NCI-H524 (cell line): ENCODE results near the gene GATA1.
"Not testable (repeated sequence)": the region's sequence is repeated elsewhere in the genome, so short reads cannot be mapped to it uniquely, and the experiment has no call there.

Source experiments
- DNase-seq, 2 experiments: peaks; one replicate each; lab custom pipeline; 2025; lab: John Stamatoyannopoulos, UW

The GATA1 gene

GRCh38 chrX:48814722-48815121 lies 28.3 kb downstream of the GATA1 start:
- no peak for DNase-seq

GRCh38 chrX:48815266-48815665 lies 28.9 kb downstream of the GATA1 start:
- no peak for DNase-seq

- peak in 1 of 2 experiments; percentile 19 for DNase-seq
Observed at GRCh38 chrX:48816014-48816810, 29.8 kb downstream of the GATA1 start.

GRCh38 chrX:48818098-48818497 lies 31.7 kb downstream of the GATA1 start:
- no peak for DNase-seq

GRCh38 chrX:48818866-48819265 lies 32.5 kb downstream of the GATA1 start:
- DNase-seq = no peak

- DNase-seq = not testable (repeated sequence)
Observed at GRCh38 chrX:48819394-48819793, 33.0 kb downstream of the GATA1 start.

- DNase-seq = no peak
Observed at GRCh38 chrX:48823053-48823452, 36.7 kb downstream of the GATA1 start.

GRCh38 chrX:48824066-48824465 lies 37.7 kb downstream of the GATA1 start:
- DNase-seq = no peak

GRCh38 chrX:48826135-48826875 lies 39.9 kb downstream of the GATA1 start, which contains the start of gene ERAS:
ERAS (plus strand) TSS chrX:48826513; CDS start chrX:48829124, 2,611 bp downstream.
- DNase-seq = no peak

GRCh38 chrX:48826876-48827653 lies 40.7 kb downstream of the GATA1 start:
- no peak for DNase-seq

GRCh38 chrX:48827654-48827968 lies 41.2 kb downstream of the GATA1 start:
- DNase-seq = no peak

GRCh38 chrX:48829016-48829735 lies 42.8 kb downstream of the GATA1 start:
- DNase-seq = no peak

- no peak for DNase-seq
Observed at GRCh38 chrX:48831136-48831908, 44.9 kb downstream of the GATA1 start.

GRCh38 chrX:48831909-48832291 lies 45.5 kb downstream of the GATA1 start:
- DNase-seq = no peak

- peak in 1 of 2 experiments; percentile 16 for DNase-seq
Observed at GRCh38 chrX:48833542-48834138, 47.2 kb downstream of the GATA1 start.

GRCh38 chrX:48834383-48834709 lies 48.0 kb downstream of the GATA1 start:
- peak in 1 of 2 experiments; percentile 33 for DNase-seq

- peak; percentile 69 to 84 for DNase-seq
Observed at GRCh38 chrX:48835524-48836329, 49.3 kb downstream of the GATA1 start, which contains the start of gene PCSK1N. PCSK1N (minus strand) TSS chrX:48835610; CDS start chrX:48835532, 78 bp downstream.

GRCh38 chrX:48839686-48840085 lies 53.3 kb downstream of the GATA1 start:
- no peak for DNase-seq
